B cell (primary cell): ENCODE data around the gene HAUS7. TPM values are rescaled to one million over a fixed set of nuclear protein-coding genes. Genes with fewer than 3 reads are reported as not detected.

Experiments
- ATAC-seq: fragments of 200-7000 bp; cut with Tn5 transposase; one replicate; pipeline ENCODE4 v1.10.0; 2021; ENCODE audit warnings: low read depth, mild to moderate bottlenecking, moderate number of reproducible peaks, moderate library complexity
- CTCF ChIA-PET: fragments of 350-600 bp; sonication (Branson Sonifier 250); formaldehyde crosslinking; loops from one replicate; lab custom pipeline; 2021; ENCODE audit warnings: antibody characterized with exemption, inconsistent platforms; lab: Charles Lee
- POLR2A ChIA-PET: fragments of 350-600 bp; sonication (Branson Sonifier 250); formaldehyde crosslinking; loops from one replicate; lab custom pipeline; 2021; ENCODE audit warnings: antibody characterized with exemption; lab: Charles Lee
- DNase-seq: peaks from one replicate; pipeline ENCODE4 v3.0.0; 2013
- H2AFZ ChIP-seq: 2 replicates; pipeline ENCODE4 v1.6.1; 2012; ENCODE audit warnings: mild to moderate bottlenecking, low read depth, low read length; ENCODE audit not compliant: insufficient read depth, poor library complexity, severe bottlenecking
- H3K27ac ChIP-seq, 2 donors: 1 replicate in 1 of 2; 2 replicates in 1 of 2; pipeline ENCODE4 v1.5.1; 2012 to 2013; ENCODE audit warnings: low read length in 2 of 2, mild to moderate bottlenecking in 2 of 2, moderate library complexity in 1 of 2
- H3K27me3 ChIP-seq, 4 experiments: fragments of 200-600 bp in 1 of 4; sonication (generic) in 1 of 4; replicated peaks in 1 of 4; 1 replicate in 2 of 4; 2 replicates in 2 of 4; pipeline versions ENCODE4 v1.6.1 to v1.7.0; 2013 to 2016; ENCODE audit warnings: low read length in 3 of 4, mild to moderate bottlenecking in 2 of 4, mixed read lengths in 1 of 4, moderate library complexity in 1 of 4; ENCODE audit not compliant: insufficient read depth in 4 of 4, control insufficient read depth in 3 of 4; ENCODE audit errors: control extremely low read depth in 1 of 4
- H3K36me3 ChIP-seq, 2 experiments: replicated peaks in 1 of 2; 1 replicate in 1 of 2; 2 replicates in 1 of 2; pipeline versions ENCODE4 v1.6.1 to v1.7.1; 2013; ENCODE audit warnings: low read length in 1 of 2; ENCODE audit not compliant: insufficient read depth in 2 of 2, control insufficient read depth in 1 of 2; ENCODE audit errors: control extremely low read depth in 1 of 2, extremely low read depth in 1 of 2
- H3K4me1 ChIP-seq, 2 donors: fragments of 200-600 bp in 1 of 2; sonication (generic) in 1 of 2; 1 replicate in 1 of 2; 2 replicates in 1 of 2; pipeline versions ENCODE4 v1.5.1 to v1.6.1; 2013 to 2017; ENCODE audit warnings: low read length in 2 of 2; ENCODE audit not compliant: control insufficient read depth in 2 of 2, insufficient read depth in 2 of 2
- H3K4me2 ChIP-seq: replicated peaks from 2 replicates; pipeline ENCODE3; 2012; ENCODE audit warnings: mild to moderate bottlenecking, low read depth, low read length; ENCODE audit not compliant: poor library complexity, severe bottlenecking
- H3K4me3 ChIP-seq, 5 experiments: fragments of 200-600 bp in 1 of 5; sonication (generic) in 1 of 5; 1 replicate in 3 of 5; 2 replicates in 2 of 5; pipeline versions ENCODE4 v1.5.1 to v1.7.0; 2011 to 2016; ENCODE audit warnings: low read length in 4 of 5, mild to moderate bottlenecking in 4 of 5, low read depth in 2 of 5, control low read depth in 1 of 5, moderate library complexity in 1 of 5; ENCODE audit not compliant: insufficient read depth in 1 of 5; ENCODE audit errors: control extremely low read depth in 1 of 5, extremely low read depth in 1 of 5
- H3K79me2 ChIP-seq: fragments of 200-600 bp; sonication (generic); one replicate; pipeline ENCODE4 v1.6.0; 2016; ENCODE audit warnings: low read length; ENCODE audit not compliant: control insufficient read depth, insufficient read depth
- H3K9ac ChIP-seq: fragments of 200-600 bp; sonication (generic); 2 replicates; pipeline ENCODE4 v1.6.1; 2017; ENCODE audit warnings: mild to moderate bottlenecking, low read length, moderate library complexity
- H3K9me3 ChIP-seq, 3 donors: one replicate each; pipeline versions ENCODE4 v1.6.1 to v1.7.1; 2013; ENCODE audit warnings: low read length in 2 of 3; ENCODE audit not compliant: control insufficient read depth in 2 of 3, insufficient read depth in 1 of 3; ENCODE audit errors: control extremely low read depth in 1 of 3
- H4K20me1 ChIP-seq: 2 replicates; pipeline ENCODE4 v1.6.0; 2012; ENCODE audit warnings: mild to moderate bottlenecking, low read length; ENCODE audit not compliant: insufficient read depth, control insufficient read depth, poor library complexity, severe bottlenecking
- H3K27ac Mint-ChIP-seq: one replicate; pipeline ENCODE4 v1.8.0; 2021; ENCODE audit warnings: mixed read lengths
- H3K27me3 Mint-ChIP-seq: one replicate; pipeline ENCODE4 v1.8.0; 2021; ENCODE audit warnings: mixed read lengths
- H3K4me1 Mint-ChIP-seq: one replicate; pipeline ENCODE4 v1.8.0; 2021; ENCODE audit warnings: mixed read lengths
- H3K4me3 Mint-ChIP-seq: one replicate; pipeline ENCODE4 v1.8.0; 2021; ENCODE audit warnings: mixed read lengths
- H3K9me3 Mint-ChIP-seq: one replicate; pipeline ENCODE4 v1.8.0; 2022; ENCODE audit warnings: mixed read lengths; ENCODE audit not compliant: insufficient read depth
- CTCF ChIP-seq: fragments of 200-600 bp; IDR thresholded peaks from one replicate; pipeline ENCODE4 v1.8.0; 2022; ENCODE audit warnings: antibody characterized with exemption, mild to moderate bottlenecking
- EZH2 ChIP-seq: IDR thresholded peaks from 2 replicates; pipeline ENCODE4 v1.6.1; 2012; ENCODE audit warnings: borderline replicate concordance, low read depth, mild to moderate bottlenecking, moderate library complexity, low read length; ENCODE audit not compliant: insufficient read depth, poor library complexity, severe bottlenecking
- WGBS: methylation state at CpG from one replicate; pipeline ENCODE4 v1.1.5; 2013; ENCODE audit warnings: missing lambda C conversion rate; ENCODE audit not compliant: insufficient coverage; 5-methylcytosine and 5-hydroxymethylcytosine counted together
- intact Hi-C: fragments of 100-400 bp; cut with micrococcal nuclease; formaldehyde crosslinking; loops from one replicate; pipeline ENCODE4 v1.10.0; 2022
- polyA plus RNA-seq: library from polyadenylated mRNA; depleted of rRNA; stranded (reverse); fragments of >200 nt; gene quantifications from 2 replicates; pipeline ENCODE4 v1.2.3, GENCODE V29; 2012
- total RNA-seq, 2 donors: library from RNA; stranded (reverse); fragments of 120-200 nt in 1 of 2; gene quantifications; 1 replicate in 1 of 2; 2 replicates in 1 of 2; pipeline versions ENCODE4 v1.2.3 to v1.2.4, GENCODE V29; 2013 to 2022

HAUS7 gene
- total and polyA plus RNA-seq, 2 donors (not counting 1 experiment from before 2014, with no cell fraction given), result 25.2 to 26.9 TPM

GRCh38 chrX:153473126-153473525 is 2.8 kb upstream of the HAUS7 start:
- Histone ChIP-seq H3K79me2 (peaks cover 15% of the 10 kb centered on the region), H3K4me3 (no peak overlapping the region), H4K20me1 (no peaks in the 10 kb centered on the region), H3K27me3 (no peaks in the 10 kb centered on the region), H3K36me3 (no peaks in the 10 kb centered on the region), H3K4me2 (no peak overlapping the region), H3K9me3 (no peaks in the 10 kb centered on the region), H3K4me1 (peaks cover 5 to 23% of the 10 kb centered on the region in 2 donors), H2AFZ (no peak overlapping the region), H3K27ac (no peak overlapping the region), H3K9ac (no peak overlapping the region)
- Mint-ChIP-seq H3K27ac (no peak overlapping the region), H3K9me3 (no peaks in the 10 kb centered on the region), H3K4me3 (peak overlapping the region; percentile 52), H3K4me1 (peaks cover 12% of the 10 kb centered on the region), H3K27me3 (no peaks in the 10 kb centered on the region)
- WGBS, result 100% methylated on average over 2 of the region's 10 CpGs
- TF ChIP-seq EZH2 (no peak), CTCF (no peak)
- POLR2A ChIA-PET, result interaction anchor here (1.0 kb wide), 1 partner anchor 532 kb away, joined by 3 read pairs; no protein-coding TSS in a partner anchor
- DNase-seq (no peak), ATAC-seq (no peak)
- intact Hi-C loops, result no loop called here
- CTCF ChIA-PET, result interaction anchor here (0.6 to 4.9 kb wide), 3 partner anchors 12 to 529 kb away, joined by 3 to 27 read pairs (median 3); no protein-coding TSS in a partner anchor

GRCh38 chrX:153471663-153472280 is 1.4 kb upstream of the HAUS7 start:
- POLR2A ChIA-PET, result no interaction called here
- H3K9me3 ChIP-seq, result no peaks in the 10 kb centered on the region

More at GRCh38 chrX:153471663-153472280, 1.4 kb upstream of the HAUS7 start:
- no peak for DNase-seq
- no peak for ATAC-seq
- 100% methylated on average over 4 of the region's 11 CpGs for WGBS
- no peak overlapping the region for H3K9ac ChIP-seq
- H3K4me1 Mint-ChIP-seq, result peaks cover 16% of the 10 kb centered on the region
- peaks cover 25% of the 10 kb centered on the region for H3K79me2 ChIP-seq
- no peak overlapping the region for H2AFZ ChIP-seq
- no peaks in the 10 kb centered on the region for H3K27me3 ChIP-seq
- peaks cover 5 to 23% of the 10 kb centered on the region in 2 donors for H3K4me1 ChIP-seq
- H3K4me2 ChIP-seq, result no peak overlapping the region
- intact Hi-C loops, result no loop called here
- H3K4me3 Mint-ChIP-seq, result no peak overlapping the region
- no peak overlapping the region for H3K27ac Mint-ChIP-seq
- H4K20me1 ChIP-seq, result no peaks in the 10 kb centered on the region
- CTCF ChIA-PET, result interaction anchor here (0.7 to 4.9 kb wide), 3 partner anchors 35 to 511 kb away, joined by 3 to 27 read pairs (median 4); no protein-coding TSS in a partner anchor
- H3K4me3 ChIP-seq, result no peak overlapping the region
- H3K27me3 Mint-ChIP-seq, result no peaks in the 10 kb centered on the region
- TF ChIP-seq EZH2 (no peak), CTCF (no peak)
- no peaks in the 10 kb centered on the region for H3K36me3 ChIP-seq
- H3K9me3 Mint-ChIP-seq, result no peaks in the 10 kb centered on the region
- no peak overlapping the region for H3K27ac ChIP-seq
